ENCODE results near the gene SST. TPM values are rescaled to one million over a fixed set of nuclear protein-coding genes. Genes with fewer than 3 reads are reported as not detected.
"Not testable (repeated sequence)": the region's sequence is repeated elsewhere in the genome, so short reads cannot be mapped to it uniquely, and the experiment has no call there.

The SST gene
- total RNA-seq, 1 donor from 2014 or later, result not detected

- peaks cover 14% of the 10 kb centered on the region for H3K9me3 Mint-ChIP-seq
Measured at GRCh38 chr3:187685948-187686347, 15.8 kb upstream of the SST start.

DNA sequence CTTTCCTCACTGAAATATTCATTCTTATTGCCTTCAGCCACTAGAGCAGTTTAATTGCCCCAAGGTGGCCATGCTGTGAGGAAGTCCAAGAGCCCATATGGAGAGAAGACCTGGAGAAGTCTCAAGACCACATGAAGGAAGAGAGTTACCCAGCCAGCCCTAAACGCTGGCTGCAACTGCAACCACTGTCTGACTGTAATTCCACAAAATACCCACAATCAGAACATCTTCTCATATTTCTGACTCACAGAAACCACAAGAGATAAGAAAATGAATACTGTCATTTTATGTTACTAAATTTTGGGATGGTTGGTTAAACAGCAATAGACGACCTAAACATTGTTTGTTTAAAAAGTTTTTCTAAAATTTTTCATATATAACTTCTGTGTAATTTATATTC, 14.7 kb upstream of the SST start:
- H3K4me1 ChIP-seq, result no peaks in the 10 kb centered on the region
- no peak overlapping the region for H3K9ac ChIP-seq
- no peaks in the 10 kb centered on the region for H3K36me3 Mint-ChIP-seq
- H3K4me3 Mint-ChIP-seq, result no peak overlapping the region
- H3K4me2 ChIP-seq, result no peak overlapping the region
- TF ChIP-seq CTCF (IDR thresholded peaks at IDR 0.05) (no peak), EZH2phosphoT487 (IDR thresholded peaks at IDR 0.05) (no peak), EZH2 (IDR thresholded peaks at IDR 0.05) (no peak)
- no peaks in the 10 kb centered on the region for H3F3A ChIP-seq (ENCODE audit: low read depth)
- no peaks in the 10 kb centered on the region for H3K79me2 ChIP-seq (ENCODE audit: low read depth)
- H3K9me3 ChIP-seq (ENCODE audit: low read depth), result no peaks in the 10 kb centered on the region
- H3K4me1 Mint-ChIP-seq, result no peaks in the 10 kb centered on the region
- no peaks in the 10 kb centered on the region for H3K27me3 Mint-ChIP-seq (ENCODE audit: insufficient read depth, low read depth)
- no peaks in the 10 kb centered on the region for H4K20me1 ChIP-seq (ENCODE audit: low read depth)
- DNase-seq (ENCODE audit: low spot score), result no peak
- no peak overlapping the region for H3K27ac Mint-ChIP-seq
- no peaks in the 10 kb centered on the region for H3K36me3 ChIP-seq
- H3K27me3 ChIP-seq, result no peaks in the 10 kb centered on the region
- no peak overlapping the region for H3K4me3 ChIP-seq
- peaks cover 14% of the 10 kb centered on the region for H3K9me3 Mint-ChIP-seq
- H2AFZ ChIP-seq (replicated peaks), result no peak overlapping the region
- no peak overlapping the region for H3K27ac ChIP-seq

More at GRCh38 chr3:187685948-187686347, 15.8 kb upstream of the SST start:
- DNase-seq (ENCODE audit: low spot score), result no peak
- no peaks in the 10 kb centered on the region for H3K4me1 ChIP-seq
- Mint-ChIP-seq H3K4me1 (no peaks in the 10 kb centered on the region), H3K36me3 (no peaks in the 10 kb centered on the region), H3K4me3 (no peak overlapping the region), H3K27me3 (ENCODE audit: insufficient read depth, low read depth) (no peaks in the 10 kb centered on the region), H3K27ac (no peak overlapping the region)
- H2AFZ ChIP-seq (replicated peaks), result no peak overlapping the region
- no peaks in the 10 kb centered on the region for H4K20me1 ChIP-seq (ENCODE audit: low read depth)
- no peaks in the 10 kb centered on the region for H3K36me3 ChIP-seq
- no peak overlapping the region for H3K4me3 ChIP-seq
- H3K9me3 ChIP-seq (ENCODE audit: low read depth), result no peaks in the 10 kb centered on the region
- no peaks in the 10 kb centered on the region for H3F3A ChIP-seq (ENCODE audit: low read depth)
- no peak for TF ChIP-seq EZH2 (IDR thresholded peaks at IDR 0.05)
- no peak for TF ChIP-seq CTCF (IDR thresholded peaks at IDR 0.05)
- H3K27me3 ChIP-seq, result no peaks in the 10 kb centered on the region
- no peak overlapping the region for H3K27ac ChIP-seq
- H3K79me2 ChIP-seq (ENCODE audit: low read depth), result no peaks in the 10 kb centered on the region
- no peak overlapping the region for H3K4me2 ChIP-seq
- H3K9ac ChIP-seq, result no peak overlapping the region

GRCh38 chr3:187684444-187684843, 14.2 kb upstream of the SST start:
- no peak overlapping the region for H3K4me3 Mint-ChIP-seq
- H3K9me3 Mint-ChIP-seq, result peaks cover 14% of the 10 kb centered on the region
- peaks cover 2% of the 10 kb centered on the region for H3K4me1 Mint-ChIP-seq
- Histone ChIP-seq H4K20me1 (ENCODE audit: low read depth) (no peaks in the 10 kb centered on the region), H3K9me3 (ENCODE audit: low read depth) (no peaks in the 10 kb centered on the region), H3K4me1 (no peaks in the 10 kb centered on the region), H3K4me2 (no peak overlapping the region), H2AFZ (replicated peaks) (no peak overlapping the region), H3K79me2 (ENCODE audit: low read depth) (no peaks in the 10 kb centered on the region), H3K27me3 (no peaks in the 10 kb centered on the region), H3K9ac (no peak overlapping the region), H3F3A (ENCODE audit: low read depth) (no peaks in the 10 kb centered on the region), H3K4me3 (no peak overlapping the region), H3K36me3 (no peaks in the 10 kb centered on the region), H3K27ac (no peak overlapping the region)
- TF ChIP-seq EZH2phosphoT487 (IDR thresholded peaks at IDR 0.05), result no peak
- TF ChIP-seq CTCF (IDR thresholded peaks at IDR 0.05), result no peak
- TF ChIP-seq EZH2 (IDR thresholded peaks at IDR 0.05), result no peak
- no peaks in the 10 kb centered on the region for H3K36me3 Mint-ChIP-seq
- DNase-seq (ENCODE audit: low spot score), result no peak
- no peak overlapping the region for H3K27ac Mint-ChIP-seq
- H3K27me3 Mint-ChIP-seq (ENCODE audit: insufficient read depth, low read depth), result no peaks in the 10 kb centered on the region

- H2AFZ ChIP-seq (replicated peaks); H3K27me3 Mint-ChIP-seq (ENCODE audit: insufficient read depth, low read depth); H3K36me3 Mint-ChIP-seq; H3K27ac Mint-ChIP-seq; H3K36me3 ChIP-seq; H3K4me3 ChIP-seq; DNase-seq (ENCODE audit: low spot score); H3K79me2 ChIP-seq (ENCODE audit: low read depth); H3K4me1 ChIP-seq; H3K27me3 ChIP-seq; H3K4me3 Mint-ChIP-seq; H4K20me1 ChIP-seq (ENCODE audit: low read depth); H3K9me3 ChIP-seq (ENCODE audit: low read depth); H3F3A ChIP-seq (ENCODE audit: low read depth); H3K9ac ChIP-seq; H3K27ac ChIP-seq; H3K4me2 ChIP-seq; H3K4me1 Mint-ChIP-seq: not testable (repeated sequence)
- H3K9me3 Mint-ChIP-seq, result peaks cover 11% of the 10 kb centered on the region
Measured at GRCh38 chr3:187681756-187682155, 11.6 kb upstream of the SST start.

Data from neural progenitor cell (in vitro differentiated cells).